HCT116 (cell line): Measurements from ENCODE around the gene SLC35G6. TPM values are rescaled to one million over a fixed set of nuclear protein-coding genes. Genes with fewer than 3 reads are reported as not detected.

Experiments used
- ATAC-seq: fragments of 200-7000 bp; cut with Tn5 transposase; 2 replicates; pipeline ENCODE4 v1.9.1; 2020; ENCODE audit warnings: mild to moderate bottlenecking, moderate library complexity
- BruUV-seq: library from RNA; stranded (reverse); fragments of 400-500 nt; replicated peaks from 2 replicates; lab custom pipeline; 2021; lab: Mats Ljungman, UMichigan
- CTCF ChIA-PET: fragments of 300-600 bp; sonication (Branson Sonifier 250); formaldehyde crosslinking; loops from one replicate; lab custom pipeline; 2021; ENCODE audit warnings: antibody characterized with exemption; lab: Charles Lee
- POLR2A ChIA-PET: fragments of 300-600, 350-600 bp; sonication (Branson Sonifier 250); formaldehyde crosslinking; loops from one replicate; lab custom pipeline; 2021; ENCODE audit warnings: antibody characterized with exemption; lab: Charles Lee
- RAD21 ChIA-PET, 2 experiments: fragments of 300-600 bp; sonication (Branson Sonifier 250); formaldehyde crosslinking; loops; one replicate each; lab custom pipeline; 2023; ENCODE audit warnings: low total read pairs in 2 of 2; ENCODE audit not compliant: uncharacterized antibody in 2 of 2, unreplicated experiment in 2 of 2, low non-redundant PET in 1 of 2; lab: Charles Lee
- DNase-seq: peaks from one replicate; pipeline ENCODE4 v3.0.0-alpha.2; 2010; ENCODE audit warnings: low read depth, low spot score
- H2AFZ ChIP-seq: fragments of 200-600 bp; shearing (Covaris generic), sonication (generic); 2 replicates; pipeline ENCODE4 v1.6.1; 2017; ENCODE audit warnings: low read depth, mixed run types, mixed read lengths, antibody characterized with exemption, low read length; ENCODE audit not compliant: poor library complexity, severe bottlenecking
- H3K27ac ChIP-seq: 2 replicates; pipeline ENCODE4 v1.5.1; 2012; ENCODE audit warnings: low read depth, low read length
- H3K27me3 ChIP-seq: fragments of 200-600 bp; sonication (generic); 2 replicates; pipeline ENCODE4 v1.6.1; 2016; ENCODE audit warnings: mixed run types, low read length, mixed read lengths; ENCODE audit not compliant: insufficient read depth
- H3K36me3 ChIP-seq, 2 experiments: fragments of 200-500 bp in 1 of 2; fragments of 200-600 bp in 1 of 2; sonication (Bioruptor generic) in 1 of 2; sonication (generic) in 1 of 2; 2 replicates each; pipeline versions ENCODE4 v1.5.1 to v1.6.1; 2014 to 2016; ENCODE audit warnings: low read length in 2 of 2, inconsistent platforms in 1 of 2, mixed read lengths in 1 of 2, mixed run types in 1 of 2; ENCODE audit not compliant: insufficient read depth in 2 of 2, control insufficient read depth in 1 of 2
- H3K4me1 ChIP-seq, 2 experiments: fragments of 200-600 bp in 1 of 2; sonication (generic) in 1 of 2; 2 replicates each; pipeline versions ENCODE4 v1.5.1 to v1.6.1; 2012 to 2017; ENCODE audit warnings: low read length in 2 of 2, inconsistent platforms in 1 of 2, mild to moderate bottlenecking in 1 of 2, mixed read lengths in 1 of 2, mixed run types in 1 of 2, moderate library complexity in 1 of 2; ENCODE audit not compliant: insufficient read depth in 2 of 2, control insufficient read depth in 1 of 2
- H3K4me2 ChIP-seq: fragments of 200-600 bp; sonication (generic); 2 replicates; pipeline ENCODE4 v1.6.1; 2017; ENCODE audit warnings: mixed run types, low read length, mixed read lengths
- H3K4me3 ChIP-seq, 2 experiments: fragments of 200-600 bp in 1 of 2; sonication (generic) in 1 of 2; replicated peaks in 1 of 2; 2 replicates each; pipeline ENCODE4 v1.5.1; 2011 to 2016; ENCODE audit warnings: low read length in 2 of 2, control low read depth in 1 of 2, low read depth in 1 of 2, mild to moderate bottlenecking in 1 of 2, mixed read lengths in 1 of 2, mixed run types in 1 of 2
- H3K79me2 ChIP-seq: fragments of 200-600 bp; sonication (generic); 2 replicates; pipeline ENCODE4 v1.6.1; 2017; ENCODE audit warnings: mild to moderate bottlenecking, mixed run types, low read length, moderate library complexity, mixed read lengths; ENCODE audit not compliant: insufficient read depth
- H3K9ac ChIP-seq: fragments of 200-600 bp; sonication (generic); 2 replicates; pipeline ENCODE4 v1.6.1; 2016; ENCODE audit warnings: low read length, mixed read lengths
- H3K9me2 ChIP-seq: fragments of 200-600 bp; sonication (generic), shearing (Covaris generic); 2 replicates; pipeline ENCODE4 v1.6.1; 2017; ENCODE audit warnings: mixed run types, mild to moderate bottlenecking, moderate library complexity; ENCODE audit not compliant: insufficient read depth
- H3K9me3 ChIP-seq, 2 experiments: fragments of 200-500 bp in 1 of 2; fragments of 200-600 bp in 1 of 2; sonication (Bioruptor generic) in 1 of 2; sonication (generic) in 1 of 2; 2 replicates each; pipeline ENCODE4 v1.6.1; 2014 to 2017; ENCODE audit warnings: low read length in 2 of 2, mixed read lengths in 2 of 2, inconsistent platforms in 1 of 2, low read depth in 1 of 2, mild to moderate bottlenecking in 1 of 2, mixed run types in 1 of 2, moderate library complexity in 1 of 2; ENCODE audit not compliant: control insufficient read depth in 1 of 2, insufficient read depth in 1 of 2
- H4K20me1 ChIP-seq: fragments of 200-600 bp; sonication (generic), shearing (Covaris generic); 2 replicates; pipeline ENCODE4 v1.6.1; 2017; ENCODE audit warnings: mixed run types, mild to moderate bottlenecking, moderate library complexity; ENCODE audit not compliant: insufficient read depth
- ATF3 ChIP-seq: IDR thresholded peaks from 2 replicates; pipeline ENCODE4 v1.6.1; 2012
- CEBPB ChIP-seq: IDR thresholded peaks from 2 replicates; pipeline ENCODE4 v1.6.1; 2012; ENCODE audit warnings: low read depth
- EZH2phosphoT487 ChIP-seq: fragments of 200-600 bp; IDR thresholded peaks from 2 replicates; pipeline ENCODE4 v1.6.1; 2018; ENCODE audit warnings: antibody characterized with exemption, borderline replicate concordance
- FOSL1 ChIP-seq: IDR thresholded peaks from 2 replicates; pipeline ENCODE4 v1.6.1; 2012; ENCODE audit warnings: low read depth
- JUND ChIP-seq: IDR thresholded peaks from 2 replicates; pipeline ENCODE4 v1.6.1; 2012
- MAX ChIP-seq: IDR thresholded peaks from 2 replicates; pipeline ENCODE4 v1.6.1; 2012
- POLR2A ChIP-seq: IDR thresholded peaks from 2 replicates; pipeline ENCODE4 v1.7.0; 2011; ENCODE audit warnings: borderline replicate concordance; ENCODE audit not compliant: insufficient read depth, insufficient read length; ENCODE audit errors: extremely low read depth
- POLR2AphosphoS5 ChIP-seq: IDR thresholded peaks from 2 replicates; pipeline ENCODE4 v1.6.1; 2011; ENCODE audit warnings: mild to moderate bottlenecking, low read depth, low read length, moderate library complexity
- ZBTB33 ChIP-seq: IDR thresholded peaks from 2 replicates; pipeline ENCODE4 v1.6.1; 2011; ENCODE audit warnings: mild to moderate bottlenecking, low read length, moderate library complexity; ENCODE audit not compliant: insufficient replicate concordance; ENCODE audit errors: extremely low read depth
- intact Hi-C: fragments of 100-400 bp; cut with micrococcal nuclease; formaldehyde crosslinking; loops from 2 replicates; pipeline ENCODE4 v1.10.0; 2022
- total RNA-seq: library from RNA; stranded (reverse); gene quantifications from one replicate; pipeline ENCODE4 v1.2.1, GENCODE V29; 2021; ENCODE audit not compliant: unreplicated experiment

The SLC35G6 gene
- total RNA-seq, 1 experiment from 2014 or later = not detected

GRCh38 chr17:7513850-7514419 is 32.7 kb downstream of the SLC35G6 start:
- RAD21 ChIA-PET = no interaction called here
- intact Hi-C loops = loop anchor here (1.0 to 5.0 kb wide), 2 partner anchors 47 to 173 kb away; partner anchors contain the start of genes SENP3, TP53 and WRAP53
- POLR2A ChIA-PET = interaction anchor here (1.4 kb wide), 1 partner anchor 46 kb away, joined by 3 read pairs; no protein-coding TSS in a partner anchor
- no peaks in the 10 kb centered on the region for H4K20me1 ChIP-seq
- no peaks in the 10 kb centered on the region for H3K9me3 ChIP-seq
- H3K4me1 ChIP-seq = no peaks in the 10 kb centered on the region
- peaks cover under 1% of the 10 kb centered on the region; the same call in 1 of the 2 replicates for H3K79me2 ChIP-seq
- peaks cover 34 to 55% of the 10 kb centered on the region in 2 experiments for H3K36me3 ChIP-seq
- H3K4me3 ChIP-seq = no peak overlapping the region
- TF ChIP-seq EZH2phosphoT487 = no peak
- TF ChIP-seq CEBPB = no peak
- TF ChIP-seq JUND = no peak
- TF ChIP-seq POLR2A = no peak
- TF ChIP-seq FOSL1 = no peak
- no peak for TF ChIP-seq ZBTB33
- TF ChIP-seq POLR2AphosphoS5 = no peak
- TF ChIP-seq ATF3 = no peak
- no peak for TF ChIP-seq MAX
- no peak overlapping the region for H3K4me2 ChIP-seq
- no peaks in the 10 kb centered on the region for H3K27me3 ChIP-seq
- no peak for ATAC-seq
- BruUV-seq = TSS peak; percentile 70
- no peak overlapping the region for H3K9ac ChIP-seq
- DNase-seq = no peak
- no peaks in the 10 kb centered on the region for H3K9me2 ChIP-seq
- no peak overlapping the region for H3K27ac ChIP-seq
- H2AFZ ChIP-seq = no peak overlapping the region
- CTCF ChIA-PET = interaction anchor here (1.1 to 3.9 kb wide), 7 partner anchors 9 to 527 kb away, joined by 4 to 37 read pairs (median 8); partner anchors contain the start of genes SENP3, TP53 and WRAP53
